Ramos (cell line): ENCODE data around the gene TRPC1.

ENCODE experiments used
- in situ Hi-C: fragments of 300-500 bp; cut with MboI; formaldehyde crosslinking; loops from one replicate; pipeline ENCODE4 v1.14.3; 2022; ENCODE audit warnings: low sequenced_read_pairs; ENCODE audit not compliant: unreplicated experiment

TRPC1 gene

GRCh38 chr3:142819179-142819578, 95.3 kb downstream of the TRPC1 start:
- in situ Hi-C loops: no loop called here

- in situ Hi-C loops: loop anchor here (5.0 kb wide), 1 partner anchor 163 kb away; no protein-coding TSS in a partner anchor
Measured at GRCh38 chr3:142828703-142829305, 105.0 kb downstream of the TRPC1 start.

- in situ Hi-C loops: no loop called here
Measured at GRCh38 chr3:142837526-142837925, 113.7 kb downstream of the TRPC1 start.

GRCh38 chr3:142839831-142840230, 116.0 kb downstream of the TRPC1 start:
- in situ Hi-C loops: no loop called here

- in situ Hi-C loops: no loop called here
Measured at GRCh38 chr3:142844339-142844977, 120.6 kb downstream of the TRPC1 start.

GRCh38 chr3:142846779-142847577, 123.1 kb downstream of the TRPC1 start:
- in situ Hi-C loops: no loop called here

GRCh38 chr3:142849148-142849547, 125.3 kb downstream of the TRPC1 start:
- in situ Hi-C loops: no loop called here

- in situ Hi-C loops: no loop called here
Measured at GRCh38 chr3:142850395-142851023, 126.7 kb downstream of the TRPC1 start.

- in situ Hi-C loops: no loop called here
Measured at GRCh38 chr3:142852009-142852408, 128.2 kb downstream of the TRPC1 start.

- in situ Hi-C loops: no loop called here
Measured at GRCh38 chr3:142853270-142854168, 129.7 kb downstream of the TRPC1 start.

- in situ Hi-C loops: no loop called here
Measured at GRCh38 chr3:142857056-142857455, 133.2 kb downstream of the TRPC1 start.
